ENCODE measurements around the gene PGBD5. TPM values are rescaled to one million over a fixed set of nuclear protein-coding genes. Genes with fewer than 3 reads are reported as not detected.

PGBD5 gene
- total RNA-seq, 1 donor from 2014 or later = 1.0 TPM

DNA sequence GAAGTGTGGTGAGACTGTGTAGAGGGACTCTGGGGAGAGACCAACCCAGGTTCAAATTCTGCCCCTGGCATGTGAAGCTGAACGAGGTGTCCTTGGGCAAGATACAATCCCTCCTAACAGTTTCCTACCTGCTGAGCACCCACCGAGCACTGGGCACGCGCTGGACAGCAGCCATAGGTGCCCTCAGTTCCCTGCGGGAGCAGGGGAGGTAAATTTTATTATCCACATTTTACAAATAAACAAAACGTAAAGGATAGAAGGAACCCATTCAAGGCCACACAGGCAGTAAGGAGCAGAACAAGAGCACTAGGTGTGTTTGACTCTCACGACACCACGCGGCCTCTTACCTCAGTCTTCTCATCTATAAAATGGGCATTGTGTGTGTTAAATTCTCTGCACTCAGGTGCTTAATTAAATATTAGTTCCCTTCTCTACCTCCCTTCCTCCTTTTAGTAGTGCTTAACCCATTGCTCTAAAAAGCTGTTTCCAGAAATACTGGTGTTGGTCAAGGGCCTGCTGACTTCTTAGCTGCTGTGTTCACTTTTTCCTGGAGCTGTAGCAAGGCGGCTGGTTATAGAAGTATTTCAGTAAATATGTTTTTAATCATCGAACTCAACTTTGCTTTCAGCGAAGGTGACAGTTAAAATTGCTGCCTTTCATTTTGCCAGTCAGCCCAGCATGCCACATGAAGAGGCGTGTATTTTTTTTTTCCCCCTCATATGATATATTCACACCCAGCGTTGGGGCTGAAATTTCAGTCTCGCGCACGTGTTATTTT lies 41.6 kb downstream of the PGBD5 start:
- Mint-ChIP-seq H3K36me3 (ENCODE audit: unreplicated experiment) (no peaks in the 10 kb centered on the region), H3K27me3 (ENCODE audit: unreplicated experiment) (no peaks in the 10 kb centered on the region), H3K9me3 (ENCODE audit: unreplicated experiment) (peaks cover 3% of the 10 kb centered on the region), H3K4me3 (ENCODE audit: unreplicated experiment) (no peak overlapping the region), H3K4me1 (ENCODE audit: unreplicated experiment) (peaks cover 11% of the 10 kb centered on the region), H3K27ac (ENCODE audit: unreplicated experiment) (no peak overlapping the region)
- DNase-seq (ENCODE audit: extremely low spot score, unreplicated experiment) = no peak
- no peak for TF ChIP-seq CTCF (IDR thresholded peaks at IDR 0.05)

GRCh38 chr1:230383425-230383824 lies 42.7 kb downstream of the PGBD5 start:
- no peak for DNase-seq (ENCODE audit: extremely low spot score, unreplicated experiment)
- no peak for TF ChIP-seq CTCF (IDR thresholded peaks at IDR 0.05)
- H3K4me1 Mint-ChIP-seq (ENCODE audit: unreplicated experiment) = peaks cover 11% of the 10 kb centered on the region

GRCh38 chr1:230382001-230382491 lies 44.1 kb downstream of the PGBD5 start:
- H3K27me3 Mint-ChIP-seq (ENCODE audit: unreplicated experiment) = no peaks in the 10 kb centered on the region
- H3K36me3 Mint-ChIP-seq (ENCODE audit: unreplicated experiment) = no peaks in the 10 kb centered on the region
- DNase-seq (ENCODE audit: extremely low spot score, unreplicated experiment) = no peak
- no peak overlapping the region for H3K4me3 Mint-ChIP-seq (ENCODE audit: unreplicated experiment)
- no peak for TF ChIP-seq CTCF (IDR thresholded peaks at IDR 0.05)
- peaks cover 13% of the 10 kb centered on the region for H3K9me3 Mint-ChIP-seq (ENCODE audit: unreplicated experiment)
- peak overlapping the region; percentile 53 for H3K27ac Mint-ChIP-seq (ENCODE audit: unreplicated experiment)
- H3K4me1 Mint-ChIP-seq (ENCODE audit: unreplicated experiment) = peaks cover 11% of the 10 kb centered on the region

More at GRCh38 chr1:230383425-230383824, 42.7 kb downstream of the PGBD5 start:
- Mint-ChIP-seq H3K27me3 (ENCODE audit: unreplicated experiment) (no peaks in the 10 kb centered on the region), H3K36me3 (ENCODE audit: unreplicated experiment) (no peaks in the 10 kb centered on the region), H3K27ac (ENCODE audit: unreplicated experiment) (no peak overlapping the region), H3K4me3 (ENCODE audit: unreplicated experiment) (no peak overlapping the region), H3K9me3 (ENCODE audit: unreplicated experiment) (peaks cover 12% of the 10 kb centered on the region)

DNA sequence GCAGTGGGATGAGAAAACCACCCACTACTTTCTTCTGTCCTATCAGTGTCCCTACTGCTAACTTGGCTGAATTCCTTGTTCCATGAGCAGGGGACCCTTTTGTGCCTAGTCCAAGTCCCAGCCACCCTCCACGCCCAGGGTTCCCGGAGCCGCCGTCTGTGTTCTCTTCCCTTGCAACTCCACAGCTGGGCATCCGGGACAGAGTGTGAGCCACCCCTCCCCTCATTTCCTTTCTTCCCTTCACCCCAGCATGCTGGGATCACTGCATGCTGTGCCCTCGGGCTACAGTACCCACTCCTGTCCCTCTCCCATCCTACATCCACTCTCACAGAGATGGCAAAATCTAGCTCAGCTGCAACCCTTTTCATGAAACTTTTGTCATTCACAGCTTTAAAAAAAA lies 44.5 kb downstream of the PGBD5 start:
- Mint-ChIP-seq H3K27me3 (ENCODE audit: unreplicated experiment) (no peaks in the 10 kb centered on the region), H3K4me3 (ENCODE audit: unreplicated experiment) (no peak overlapping the region), H3K27ac (ENCODE audit: unreplicated experiment) (peak overlapping the region; percentile 53), H3K4me1 (ENCODE audit: unreplicated experiment) (peaks cover 11% of the 10 kb centered on the region), H3K36me3 (ENCODE audit: unreplicated experiment) (no peaks in the 10 kb centered on the region), H3K9me3 (ENCODE audit: unreplicated experiment) (peaks cover 13% of the 10 kb centered on the region)
- no peak for DNase-seq (ENCODE audit: extremely low spot score, unreplicated experiment)
- TF ChIP-seq CTCF (IDR thresholded peaks at IDR 0.05) = no peak

- no peak for DNase-seq (ENCODE audit: extremely low spot score, unreplicated experiment)
- peaks cover 11% of the 10 kb centered on the region for H3K4me1 Mint-ChIP-seq (ENCODE audit: unreplicated experiment)
- TF ChIP-seq CTCF (IDR thresholded peaks at IDR 0.05) = no peak
These were observed 45.1 kb downstream of the PGBD5 start for GRCh38 chr1:230381049-230381467.

More at GRCh38 chr1:230381049-230381467, 45.1 kb downstream of the PGBD5 start:
- H3K9me3 Mint-ChIP-seq (ENCODE audit: unreplicated experiment) = peaks cover 13% of the 10 kb centered on the region
- no peaks in the 10 kb centered on the region for H3K27me3 Mint-ChIP-seq (ENCODE audit: unreplicated experiment)
- H3K27ac Mint-ChIP-seq (ENCODE audit: unreplicated experiment) = no peak overlapping the region
- H3K36me3 Mint-ChIP-seq (ENCODE audit: unreplicated experiment) = no peaks in the 10 kb centered on the region
- no peak overlapping the region for H3K4me3 Mint-ChIP-seq (ENCODE audit: unreplicated experiment)
